IPS DF 4.7 (cell line): Measurements from ENCODE around the gene JAG2.

Experiments used
- DNase-seq: peaks from one replicate; pipeline ENCODE4 v3.0.0-alpha.2; 2013; ENCODE audit warnings: low spot score; ENCODE audit errors: extremely low read depth

The JAG2 gene

DNA sequence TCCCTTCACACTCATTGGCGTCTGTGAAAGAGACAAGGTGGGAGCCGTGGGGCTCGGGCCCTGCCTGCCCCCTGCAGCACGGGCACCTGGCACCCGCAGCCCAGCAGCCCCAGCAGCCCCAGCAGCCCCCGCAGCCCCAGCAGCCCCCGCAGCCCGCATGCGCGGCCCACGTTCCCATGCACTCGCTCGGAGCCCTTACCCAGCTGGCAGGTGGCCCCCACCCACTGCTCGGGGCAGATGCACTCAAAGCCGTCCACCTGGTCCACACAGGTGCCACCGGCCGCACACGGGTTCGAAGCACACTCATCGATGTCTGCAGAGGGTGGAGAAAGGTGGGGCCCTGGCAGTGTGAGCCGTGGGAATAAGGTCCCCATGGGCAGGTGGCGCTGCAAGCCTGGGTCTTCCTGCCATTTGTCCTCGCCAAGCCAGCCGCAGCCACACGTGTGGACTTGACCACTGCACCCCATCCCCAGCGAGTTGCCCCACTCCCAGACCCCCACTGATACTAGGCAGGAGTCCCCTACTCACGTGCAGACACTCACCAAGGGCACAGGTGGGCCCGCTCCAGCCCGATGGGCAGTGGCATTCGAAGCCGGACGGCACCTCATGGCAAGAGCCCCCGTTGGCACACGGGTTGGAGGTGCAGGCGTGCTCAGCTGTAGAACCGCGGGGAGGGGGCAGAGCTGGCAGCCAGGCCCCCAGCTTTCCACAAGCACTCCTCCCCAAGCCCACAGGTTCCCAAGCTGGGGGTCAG is 17.3 kb downstream of the JAG2 start:
- no peak for DNase-seq

GRCh38 chr14:105150368-105151083 is 18.1 kb downstream of the JAG2 start:
- DNase-seq, result no peak

DNA sequence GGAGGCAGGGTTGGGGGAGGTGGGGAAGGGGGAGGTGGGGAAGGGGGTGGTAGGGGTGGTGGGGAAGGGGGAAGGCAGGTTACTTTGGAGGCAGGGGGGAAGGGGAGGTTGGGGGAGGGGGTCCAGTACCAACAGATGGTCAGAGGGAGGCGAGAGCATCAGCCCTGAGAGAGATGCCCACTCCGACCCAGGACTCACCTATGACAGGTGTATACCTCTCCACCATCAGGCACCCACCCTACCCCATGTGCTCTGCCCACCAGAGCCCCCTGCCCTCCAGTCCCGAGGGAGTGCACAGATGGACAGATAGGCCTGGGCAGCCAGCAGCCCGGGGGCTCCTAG is 18.6 kb downstream of the JAG2 start:
- DNase-seq, result no peak

- DNase-seq, result no peak
Measured at GRCh38 chr14:105149146-105149781, 19.3 kb downstream of the JAG2 start.

GRCh38 chr14:105148604-105149145 is 19.9 kb downstream of the JAG2 start:
- no peak for DNase-seq

- DNase-seq, result no peak
Measured at GRCh38 chr14:105147671-105148603, 20.6 kb downstream of the JAG2 start.

- DNase-seq, result no peak
Measured at GRCh38 chr14:105146976-105147635, 21.5 kb downstream of the JAG2 start.

DNA sequence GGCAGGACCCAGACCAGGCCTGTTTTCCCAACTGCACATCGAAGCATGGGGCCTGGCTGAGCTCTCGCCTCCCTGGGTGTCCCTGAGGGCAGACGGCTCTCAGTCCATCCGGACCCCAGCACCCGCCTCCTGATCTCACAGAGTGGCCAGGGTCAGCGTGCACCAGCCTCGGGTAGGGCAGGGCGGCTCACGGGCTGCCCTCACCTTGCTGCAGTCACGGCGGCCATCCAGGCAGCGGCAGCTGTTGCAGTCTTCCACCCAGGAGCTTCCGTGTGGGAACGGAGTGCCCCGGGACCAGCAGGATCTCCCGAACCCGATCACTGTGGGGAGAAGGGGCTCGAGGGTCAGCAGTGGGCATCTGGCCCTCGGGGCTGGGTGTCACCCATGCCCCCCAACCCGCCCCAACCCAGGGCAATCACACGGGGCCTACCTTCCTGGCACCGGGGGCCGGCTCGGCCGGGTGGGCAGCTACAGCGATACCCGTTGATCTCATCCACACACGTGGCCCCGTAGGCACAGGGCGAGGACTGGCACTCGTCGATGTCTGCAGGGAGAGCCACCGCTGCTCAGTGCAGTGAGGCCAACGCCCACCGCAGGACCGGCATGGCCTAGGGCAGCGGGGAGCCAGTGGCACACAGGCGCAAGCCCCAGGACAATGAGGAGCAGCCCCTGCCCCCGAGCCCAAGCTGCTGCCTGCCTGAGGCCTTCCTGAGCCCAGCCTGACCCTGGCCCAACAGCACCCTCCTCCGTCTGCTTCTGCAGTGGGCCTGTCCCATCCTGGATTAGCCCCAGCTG is 22.2 kb downstream of the JAG2 start:
- DNase-seq, result no peak

GRCh38 chr14:105145381-105146180 is 23.0 kb downstream of the JAG2 start:
- DNase-seq, result no peak

DNA sequence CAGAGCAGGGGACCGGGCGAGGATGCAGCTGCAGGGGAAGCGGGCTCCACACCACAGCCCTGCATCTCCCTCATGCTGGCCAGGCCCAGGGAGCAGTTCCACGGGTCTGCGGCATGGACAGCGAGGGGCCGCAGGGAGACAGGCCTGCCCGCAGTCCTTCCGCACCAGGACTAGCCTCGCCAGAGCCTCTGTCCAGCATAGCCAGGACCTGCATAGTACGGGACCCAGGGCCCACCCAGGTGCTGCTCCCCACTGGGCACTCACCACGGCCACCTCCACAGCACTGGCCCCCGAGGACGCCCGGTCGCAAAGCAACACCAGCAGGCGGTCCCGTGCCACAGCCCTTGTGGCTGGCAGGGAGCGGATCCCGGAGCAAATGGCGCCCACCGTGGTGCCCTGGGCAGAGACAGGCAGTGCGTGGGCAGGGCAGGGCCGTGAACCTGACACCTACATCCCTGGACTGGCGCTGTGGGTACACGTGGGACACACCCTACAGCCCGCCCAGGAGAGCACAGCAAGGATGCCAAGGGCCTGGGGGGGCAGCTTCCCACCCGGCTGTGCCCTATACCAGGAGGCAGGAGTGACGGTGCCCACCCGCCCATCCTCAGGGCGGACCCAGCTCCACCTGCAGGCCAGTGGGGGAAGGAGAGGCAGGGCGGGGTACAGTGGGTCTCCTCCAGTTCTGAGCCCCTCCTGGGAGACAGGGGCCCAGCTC is 23.8 kb downstream of the JAG2 start:
- DNase-seq, result no peak

- DNase-seq, result no peak
Measured at GRCh38 chr14:105144026-105144665, 24.4 kb downstream of the JAG2 start.

DNA sequence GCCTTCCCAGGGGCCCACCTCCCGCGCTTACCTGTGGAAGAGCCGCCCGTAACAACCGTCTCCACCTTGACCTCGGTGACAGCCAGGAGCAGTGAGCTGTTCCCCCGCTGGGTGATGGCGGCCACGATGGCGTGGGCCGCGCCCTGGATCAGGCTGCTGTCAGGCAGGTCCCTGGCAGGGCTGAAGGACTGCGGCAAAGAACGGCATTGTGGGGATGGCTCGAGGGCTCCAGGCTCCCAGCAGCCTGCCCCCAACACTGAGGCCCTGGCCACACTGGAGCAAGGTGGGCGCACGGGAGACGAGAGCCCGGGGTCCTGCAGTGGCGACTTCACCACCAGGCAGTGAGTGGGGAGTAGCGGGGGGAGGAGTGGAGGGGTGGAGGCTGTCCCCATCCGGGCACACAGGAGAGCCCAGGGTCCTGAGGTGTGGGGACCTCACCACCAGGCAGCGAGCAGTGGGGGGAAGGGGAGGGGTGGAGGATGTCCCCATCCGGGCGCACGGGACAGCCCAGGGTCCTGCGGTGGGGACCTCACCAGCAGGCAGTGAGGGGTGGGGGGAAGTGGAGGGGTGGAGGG is 25.0 kb downstream of the JAG2 start:
- no peak for DNase-seq

DNA sequence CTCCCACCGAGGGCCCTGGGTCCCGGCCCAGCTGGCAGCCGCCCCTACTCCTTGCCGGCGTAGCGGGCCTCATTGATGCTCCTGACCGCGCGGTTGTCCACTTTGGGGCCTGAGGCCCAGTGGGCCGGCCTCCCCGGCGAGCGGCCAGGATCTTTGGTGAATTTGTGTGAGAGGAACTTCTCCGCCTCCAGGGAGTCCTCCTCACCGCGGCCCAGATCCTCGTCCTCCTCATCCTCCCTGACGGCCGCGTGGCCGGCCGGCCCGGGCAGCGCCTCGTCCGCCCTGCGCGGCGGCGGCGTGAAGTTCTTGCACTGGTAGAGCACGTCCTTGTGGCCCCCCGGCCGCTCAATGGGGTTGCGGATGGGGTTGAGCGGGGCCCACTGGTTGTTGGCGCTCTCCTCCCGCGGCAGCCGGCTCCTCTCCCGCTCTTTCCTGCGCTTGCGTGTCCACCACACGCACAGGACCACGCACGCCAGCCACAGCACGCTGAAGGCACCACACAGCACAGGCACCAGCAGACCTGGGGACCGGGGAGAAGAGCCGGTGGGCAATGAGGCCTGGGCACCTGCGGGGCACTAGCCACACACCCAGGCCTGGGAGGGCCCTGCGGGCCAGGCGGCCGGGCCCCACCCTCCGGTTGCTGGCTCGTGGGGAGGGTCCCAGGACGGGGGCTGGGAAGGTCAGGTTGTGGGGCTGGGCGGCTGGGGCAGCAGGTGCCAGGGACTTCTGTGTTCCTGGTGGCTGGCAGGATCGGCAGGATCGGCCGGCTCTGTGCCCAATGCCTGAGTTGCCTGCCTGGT is 25.7 kb downstream of the JAG2 start:
- no peak for DNase-seq

DNA sequence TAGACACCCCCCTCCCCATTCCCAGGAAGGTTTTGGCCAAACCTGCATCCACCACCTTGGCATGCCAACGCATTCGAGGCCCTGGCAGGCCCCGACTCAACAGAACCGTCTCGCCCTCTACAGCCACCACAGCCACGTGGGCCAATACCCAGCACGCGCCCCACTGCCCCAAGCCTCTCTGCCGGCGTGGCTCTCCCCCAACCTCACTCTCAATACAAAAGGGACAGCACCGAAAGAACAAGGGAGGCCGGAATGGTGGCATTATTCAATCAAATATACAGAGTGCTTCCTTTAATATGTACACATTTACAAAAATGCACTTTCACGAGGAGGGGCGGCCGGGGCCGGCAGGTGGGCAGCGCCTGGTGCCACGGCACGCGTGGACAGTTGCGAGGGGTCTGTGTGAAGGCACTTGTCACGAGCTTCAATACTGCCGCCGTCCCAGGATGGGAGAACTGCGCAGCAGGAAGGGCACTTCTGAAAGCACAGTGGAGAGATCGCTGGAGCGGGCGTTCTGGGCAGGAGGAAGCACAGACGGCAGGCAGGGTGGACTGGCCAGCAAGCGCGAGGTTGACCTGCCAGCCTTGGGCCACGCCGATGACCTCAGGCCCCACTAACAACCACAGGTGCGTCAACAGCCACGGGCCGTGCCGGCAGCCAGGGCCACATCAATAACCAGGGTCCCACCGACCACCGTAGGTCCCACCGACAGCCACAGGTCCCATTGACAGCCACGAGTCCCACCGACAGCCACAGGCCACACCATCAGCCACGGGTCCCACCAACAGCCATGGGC is 26.9 kb downstream of the JAG2 start:
- no peak for DNase-seq

- DNase-seq, result no peak
Measured at GRCh38 chr14:105141026-105141425, 27.6 kb downstream of the JAG2 start.

- DNase-seq, result no peak
Measured at GRCh38 chr14:105140581-105140980, 28.0 kb downstream of the JAG2 start.
